ENCODE results near the gene ALPG.
A peak's percentile ranks its signal among the peaks of the same experiment; 100 is the strongest.
"Not testable (repeated sequence)": the region's sequence is repeated elsewhere in the genome, so short reads cannot be mapped to it uniquely, and the experiment has no call there.

Gene ALPG

DNA sequence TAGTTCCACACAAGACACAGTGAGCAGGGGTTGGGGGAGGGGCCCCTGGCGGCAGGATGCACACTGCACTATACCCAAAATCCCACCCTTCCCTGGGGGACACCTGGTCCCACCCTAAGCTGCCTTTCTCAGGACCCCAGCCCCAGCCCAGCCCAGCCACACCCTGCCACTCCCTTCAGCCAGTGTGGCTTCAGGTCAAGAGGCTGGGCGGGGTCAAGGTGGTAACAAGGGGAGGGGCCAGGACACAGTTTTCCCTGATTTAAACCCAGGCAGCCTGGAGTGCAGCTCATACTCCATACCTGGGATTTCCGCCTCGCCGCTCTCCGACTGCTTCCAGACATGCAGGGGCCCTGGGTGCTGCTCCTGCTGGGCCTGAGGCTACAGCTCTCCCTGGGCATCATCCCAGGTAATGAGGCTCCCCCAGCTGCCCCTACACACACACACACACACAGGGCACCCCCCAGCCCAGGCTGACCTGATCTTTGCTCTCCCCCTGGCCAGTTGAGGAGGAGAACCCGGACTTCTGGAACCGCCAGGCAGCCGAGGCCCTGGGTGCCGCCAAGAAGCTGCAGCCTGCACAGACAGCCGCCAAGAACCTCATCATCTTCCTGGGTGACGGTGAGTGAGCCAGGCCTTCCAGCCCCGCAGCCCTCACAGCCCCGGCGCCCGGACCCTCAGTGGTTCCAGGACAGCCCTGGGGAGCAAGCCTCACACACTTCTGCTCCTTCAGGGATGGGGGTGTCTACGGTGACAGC lies at the start of gene ALPG:
Gene ALPG (plus strand): TSS at position 289 of the 755 bp plus-strand sequence. CDS start 51 bp downstream, at position 340.
- peak; percentile 47 for DNase-seq

DNA sequence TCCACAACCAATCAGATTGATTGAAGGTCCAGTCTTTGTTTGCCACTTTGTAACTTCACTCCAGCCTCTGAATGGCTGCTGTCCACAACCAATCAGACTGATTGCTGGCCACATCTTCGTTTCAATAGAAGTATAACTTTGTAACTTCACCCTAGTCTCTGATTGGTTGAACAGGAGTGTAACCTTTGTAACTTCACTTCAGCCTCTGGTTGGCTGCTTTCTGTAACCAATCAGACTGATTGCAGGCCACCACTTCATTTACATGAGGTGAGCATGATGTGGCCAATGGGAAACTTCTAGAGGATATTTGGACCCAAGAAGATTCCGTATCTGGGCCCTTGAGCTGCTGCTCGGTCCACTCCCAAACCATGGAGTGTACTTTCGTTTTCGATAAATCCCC lies 45.0 kb upstream of the ALPG start:
- no peak for DNase-seq

DNA sequence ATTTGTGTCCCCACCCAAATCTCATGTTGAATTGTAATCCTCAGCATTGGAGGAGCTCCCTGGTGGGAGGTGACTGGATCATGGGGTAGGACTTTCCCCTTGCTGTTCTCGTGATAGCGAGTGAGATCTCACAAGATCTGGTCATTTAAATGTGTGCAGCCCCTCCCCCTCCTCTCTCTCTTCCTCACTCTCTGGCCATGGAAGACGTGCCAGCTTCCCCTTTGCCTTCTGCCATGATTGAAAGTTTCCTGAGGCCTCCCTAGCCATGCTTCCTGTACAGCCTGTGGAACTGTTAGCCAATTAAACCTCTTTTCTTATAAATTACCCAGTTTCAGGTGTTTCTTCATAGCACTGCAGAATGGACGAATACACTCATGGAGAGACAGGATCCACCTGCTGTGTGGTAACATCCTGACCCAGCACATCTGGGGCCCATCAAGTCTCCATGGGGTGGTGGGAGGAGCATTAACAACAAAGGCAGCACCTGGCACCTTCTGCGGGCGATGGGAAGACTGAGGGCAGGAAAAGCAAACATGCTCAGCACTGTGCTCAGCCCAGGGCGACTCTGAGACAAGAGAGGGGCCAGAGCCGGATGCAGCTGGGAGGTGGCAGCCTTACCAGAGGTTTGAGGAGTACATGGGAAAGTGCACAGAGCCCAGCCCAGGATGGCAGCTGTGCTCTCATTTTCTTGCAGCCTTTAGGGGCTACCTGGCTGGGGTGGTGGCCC lies 44.3 kb upstream of the ALPG start:
- no peak for DNase-seq

DNA sequence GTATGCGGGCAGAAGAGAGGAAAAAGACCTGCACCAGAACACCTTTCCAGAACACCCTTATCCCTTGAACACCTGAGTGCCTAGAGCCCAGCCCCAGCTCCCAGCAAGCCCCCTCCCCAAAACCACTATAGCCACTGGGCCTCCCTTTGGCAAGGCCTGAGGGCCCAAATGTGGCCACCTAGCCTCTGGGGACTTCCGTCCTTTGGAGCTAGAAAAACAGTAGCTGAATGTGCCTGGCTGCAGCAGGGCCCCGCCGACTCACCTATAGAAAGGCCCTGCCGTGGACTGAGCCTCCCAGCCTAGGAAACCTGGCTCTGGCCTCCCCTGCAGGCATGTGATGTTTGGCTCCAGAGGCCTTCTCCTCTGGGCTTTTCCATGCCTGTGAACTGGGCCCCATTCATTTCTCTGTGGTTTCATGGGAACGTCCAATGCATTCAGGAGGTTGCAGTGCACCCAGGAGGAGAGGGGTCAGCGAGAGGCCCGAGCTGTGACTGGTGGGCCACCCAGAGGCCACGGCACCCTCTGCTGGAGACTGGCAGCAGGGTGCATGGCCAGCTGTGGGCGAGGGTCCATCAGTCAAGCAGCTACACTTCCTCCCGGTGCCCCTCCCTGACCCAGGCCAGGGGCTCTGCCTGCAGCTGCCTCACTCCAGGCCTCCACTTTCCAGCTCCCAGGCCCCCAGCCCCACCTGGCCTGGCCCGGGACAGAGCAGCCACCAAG lies 43.4 kb upstream of the ALPG start:
- not testable (repeated sequence) for DNase-seq

DNA sequence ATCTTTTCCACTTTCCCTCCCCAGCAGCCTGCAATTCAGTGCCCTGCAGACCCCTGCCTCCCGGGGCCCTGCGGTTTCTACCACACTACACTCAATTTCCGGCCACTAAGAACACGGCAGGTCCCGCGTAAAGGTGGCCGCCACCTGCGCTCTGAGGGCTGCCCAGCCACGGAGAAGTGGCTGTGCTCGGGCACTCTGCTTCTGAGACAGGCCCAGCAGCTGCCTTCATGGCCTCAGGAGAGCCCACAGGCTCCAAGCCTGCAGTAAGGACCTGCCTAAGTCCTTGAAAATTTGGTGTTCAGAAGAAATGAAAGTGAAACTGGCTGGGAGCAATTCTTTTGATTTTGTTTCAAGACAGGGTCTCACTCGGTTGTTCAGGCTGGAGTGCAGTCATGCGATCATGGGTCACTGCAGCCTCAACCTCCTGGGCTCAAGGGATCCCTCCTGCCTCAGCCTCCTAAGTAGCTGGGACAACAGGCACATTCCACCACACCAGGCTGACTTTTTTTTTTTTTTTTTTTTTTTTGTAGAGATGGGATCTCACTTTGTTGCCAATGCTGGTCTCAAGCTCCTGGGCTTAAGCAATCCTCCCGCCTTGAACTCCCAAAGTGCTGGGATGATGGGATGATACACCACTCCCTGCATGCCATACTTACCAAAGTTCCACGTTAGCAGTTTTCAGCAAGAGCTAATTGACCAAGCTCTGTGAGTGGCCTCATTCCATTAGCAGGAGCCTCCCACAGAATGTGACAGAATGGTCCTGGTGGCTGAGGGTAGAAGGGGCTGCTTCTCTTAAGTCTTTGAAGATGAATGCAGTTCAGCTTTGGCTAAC lies 42.6 kb upstream of the ALPG start:
- DNase-seq, result no peak

DNA sequence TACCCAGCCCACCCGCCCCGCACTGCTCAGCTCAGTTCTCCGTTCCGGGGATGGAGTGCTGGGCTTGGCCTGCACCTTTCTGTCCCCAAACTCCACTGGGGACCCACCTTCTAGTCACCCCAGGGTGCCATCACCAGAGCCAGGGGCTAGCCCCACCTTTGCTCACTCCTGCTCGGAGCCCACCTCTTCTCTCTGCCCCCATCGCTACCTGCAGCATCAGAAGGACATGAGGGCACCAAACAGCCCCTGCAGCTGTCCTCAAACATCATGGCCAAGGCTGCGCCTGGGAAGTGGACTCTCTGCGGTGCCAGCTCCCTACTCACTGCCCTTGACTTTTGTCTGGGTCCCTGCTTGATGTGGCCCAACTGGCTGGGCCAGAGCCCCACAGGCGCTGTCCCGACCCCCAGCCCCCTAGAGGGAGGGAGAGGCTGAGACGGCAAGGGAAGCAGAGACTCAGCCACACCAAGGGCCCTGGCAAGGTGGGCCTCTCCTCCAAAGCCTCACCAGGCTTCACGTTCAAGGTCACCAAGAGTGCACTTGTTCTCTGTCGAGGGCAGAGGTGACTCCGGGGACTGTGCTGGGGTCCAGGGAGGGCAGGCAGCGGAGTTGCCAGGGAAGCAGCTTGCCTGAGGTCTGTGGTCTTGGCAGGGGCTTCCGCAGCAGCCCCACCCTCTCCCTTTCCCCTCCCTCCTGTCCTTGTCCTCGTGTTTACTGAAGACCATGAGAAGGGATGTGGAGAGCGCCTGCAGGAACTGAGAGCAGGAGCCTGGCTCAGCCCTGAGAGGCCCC lies 41.6 kb upstream of the ALPG start:
- not testable (repeated sequence) for DNase-seq

DNA sequence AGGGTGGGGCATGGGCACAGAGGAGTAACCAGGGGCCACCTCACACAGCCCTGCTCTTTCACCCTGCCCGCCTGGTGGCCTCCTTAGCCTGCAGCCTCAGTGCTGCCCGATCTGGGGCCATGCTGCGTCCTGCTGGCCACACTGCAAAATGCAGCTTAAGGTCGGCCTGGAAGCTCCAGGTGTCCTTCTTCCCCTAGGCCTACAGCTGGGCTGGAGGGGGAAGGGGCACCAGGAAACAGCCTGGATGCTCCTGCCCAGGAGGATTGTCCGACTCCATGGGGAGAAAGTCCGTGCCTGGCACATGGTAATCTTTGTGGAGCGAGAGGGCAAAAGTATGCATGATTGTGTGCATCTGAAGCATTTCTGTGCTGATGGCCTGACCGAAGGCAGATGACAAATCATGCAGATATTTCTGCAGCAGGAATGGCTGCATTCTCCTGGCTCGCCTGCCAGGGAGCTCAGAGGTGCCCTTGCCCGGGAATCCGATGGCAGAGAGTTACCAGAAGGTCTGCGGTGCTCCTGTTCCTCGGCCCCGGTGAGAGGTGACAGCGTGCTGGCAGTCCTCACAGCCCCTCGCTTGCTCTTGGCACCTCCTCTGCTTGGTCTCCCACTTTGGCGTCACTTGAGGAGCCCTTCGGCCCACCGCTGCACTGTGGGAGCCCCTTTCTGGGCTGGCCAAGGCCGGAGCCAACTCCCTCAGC lies 40.9 kb upstream of the ALPG start:
- DNase-seq, result peak; percentile 90

DNA sequence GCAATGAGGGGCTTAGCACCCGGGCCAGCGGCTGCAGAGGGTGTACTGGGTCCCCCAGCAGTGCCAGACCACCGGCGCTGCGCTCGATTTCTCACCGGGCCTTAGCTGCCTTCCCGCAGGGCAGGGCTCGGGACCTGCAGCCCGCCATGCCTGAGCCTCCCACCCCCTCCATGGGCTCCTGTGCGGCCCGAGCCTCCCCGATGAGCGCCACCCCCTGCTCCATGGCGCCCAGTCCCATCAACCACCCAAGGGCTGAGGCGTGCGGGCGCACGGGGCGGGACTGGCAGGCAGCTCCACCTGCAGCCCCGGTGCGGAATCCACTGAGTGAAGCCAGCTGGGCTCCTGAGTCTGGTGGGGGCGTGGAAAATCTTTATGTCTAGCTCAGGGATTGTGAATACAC lies 40.2 kb upstream of the ALPG start:
- DNase-seq, result not testable (repeated sequence)

DNA sequence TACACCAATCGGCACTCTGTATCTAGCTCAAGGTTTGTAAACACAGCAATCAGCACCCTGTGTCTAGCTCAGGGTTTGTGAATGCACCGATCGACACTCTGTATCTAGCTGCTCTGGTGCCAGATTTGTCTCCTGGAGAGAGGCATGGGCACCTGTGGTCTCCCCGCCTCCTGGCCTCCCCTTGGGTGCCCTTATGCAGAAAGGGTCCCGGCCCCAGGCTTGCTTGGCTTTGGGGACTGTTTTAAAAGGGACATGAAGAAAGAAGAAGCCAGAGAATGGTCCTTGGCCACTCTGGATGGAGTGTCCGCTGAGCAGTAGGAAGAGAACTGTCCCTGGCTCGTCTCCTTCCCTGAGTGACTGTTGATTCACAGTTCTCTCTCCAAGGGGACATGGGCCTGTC lies 39.6 kb upstream of the ALPG start:
- no peak for DNase-seq

DNA sequence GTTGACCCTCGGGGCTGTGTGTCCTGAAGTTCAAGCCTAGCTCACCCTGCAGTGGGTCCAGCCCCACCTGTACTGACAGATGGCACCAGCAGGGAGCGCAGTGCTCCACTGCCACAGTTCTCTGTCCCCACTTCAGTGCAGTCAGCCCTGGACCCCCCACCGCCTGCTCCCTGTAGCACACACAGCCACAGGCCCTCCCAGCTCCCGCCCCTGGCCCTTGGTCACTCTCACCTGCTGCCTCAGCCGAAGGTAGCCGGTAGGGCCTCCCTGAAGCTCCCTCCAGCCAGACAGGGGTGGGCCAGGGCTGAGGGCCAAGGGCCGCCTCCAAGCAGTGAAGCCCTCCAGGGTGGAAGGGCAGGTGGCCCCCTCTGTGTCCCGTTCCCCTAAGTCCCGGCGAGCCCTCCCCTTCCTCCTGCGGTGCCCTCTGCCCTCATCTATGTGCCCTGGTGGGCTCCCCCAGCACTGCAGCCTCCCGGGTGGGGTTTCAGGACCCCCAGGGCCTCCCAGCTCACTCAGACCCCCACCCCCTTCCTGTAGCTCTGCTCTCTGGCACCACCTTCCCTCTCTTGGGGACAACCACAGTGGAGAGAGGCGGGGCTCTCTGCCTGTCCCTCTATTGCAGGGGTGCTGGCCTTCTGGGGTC lies 38.9 kb upstream of the ALPG start:
- DNase-seq, result peak; percentile 79

DNA sequence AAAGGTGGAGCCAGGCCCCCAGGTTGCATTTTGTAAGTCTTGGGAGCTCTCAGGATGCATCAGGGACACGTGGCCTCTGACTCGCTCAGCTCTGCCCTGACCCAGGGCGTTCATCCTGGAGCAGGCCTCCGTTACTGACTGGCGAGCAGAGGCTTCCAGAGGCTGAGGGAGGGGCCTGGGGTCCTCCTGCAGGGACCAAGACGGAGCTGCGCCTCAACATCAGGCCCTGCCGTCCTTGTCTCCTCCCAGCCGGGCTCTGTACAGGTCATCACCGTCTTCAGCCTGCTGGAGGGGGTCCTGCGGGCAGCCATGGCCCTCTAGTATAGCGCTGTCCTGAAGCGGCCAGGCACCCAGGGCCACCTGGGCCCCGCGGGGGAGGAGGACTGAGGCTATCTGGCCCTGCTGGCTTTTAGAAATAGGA lies 38.3 kb upstream of the ALPG start:
- peak; percentile 83 for DNase-seq

DNA sequence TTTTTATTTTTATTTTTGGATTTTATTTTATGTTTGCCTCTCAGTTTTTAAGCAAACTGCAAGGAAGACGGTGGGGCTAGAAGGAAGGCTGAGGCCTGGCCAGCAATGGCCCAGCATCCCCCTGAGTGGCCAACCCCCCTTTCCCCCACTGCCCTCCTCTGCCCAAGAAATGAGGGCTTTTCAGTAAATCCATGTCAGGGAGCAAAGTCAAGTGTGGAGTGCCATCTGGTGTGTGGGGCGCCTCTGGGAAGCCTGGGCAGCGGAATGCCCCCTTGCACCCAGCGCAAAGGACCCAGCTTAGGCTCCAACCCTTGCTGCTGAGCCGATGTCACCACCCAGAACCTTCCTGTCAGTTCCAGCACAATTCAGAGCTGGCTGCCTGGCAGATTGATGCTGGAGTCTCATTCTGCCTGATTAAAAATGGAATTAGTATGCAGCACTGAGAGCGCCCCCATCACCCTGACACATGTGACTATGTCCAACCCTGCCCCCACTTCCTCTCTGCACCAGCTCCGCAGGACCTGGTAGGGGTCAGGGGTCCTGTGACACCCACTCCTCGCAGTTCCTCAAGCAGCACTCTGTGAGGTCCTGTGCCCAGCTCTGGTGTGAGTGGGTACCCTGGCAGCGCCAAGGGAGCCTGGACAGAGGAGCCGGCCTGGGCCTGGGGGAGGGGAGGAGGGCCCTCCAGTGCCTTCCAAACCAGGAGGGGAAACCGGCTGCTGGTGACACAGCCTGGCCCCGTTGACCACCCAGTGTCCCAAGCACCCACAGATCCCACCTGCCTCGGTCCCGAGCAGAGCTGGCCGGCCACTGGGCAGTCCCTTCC lies 37.3 kb upstream of the ALPG start:
- DNase-seq, result no peak

DNA sequence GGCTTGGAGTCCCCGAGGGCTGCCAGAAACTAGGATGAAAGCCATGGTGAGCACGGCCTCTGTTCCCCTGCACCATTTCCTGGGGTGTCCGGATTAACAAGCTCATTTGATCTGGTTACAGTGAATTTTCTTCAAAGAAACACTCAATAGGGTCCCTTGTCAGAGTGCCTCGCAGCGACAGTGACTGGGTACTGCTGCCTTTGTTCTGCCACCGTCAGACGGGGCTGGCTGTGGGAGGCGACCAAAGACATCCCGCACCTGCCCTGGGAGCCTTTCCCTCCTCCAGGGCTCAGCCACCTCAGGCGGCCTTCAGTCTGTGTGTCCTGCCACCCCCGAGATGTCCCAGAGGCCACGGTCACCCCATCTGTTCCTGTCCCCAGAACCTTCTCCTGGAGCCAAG lies 36.6 kb upstream of the ALPG start:
- DNase-seq, result not testable (repeated sequence)

DNA sequence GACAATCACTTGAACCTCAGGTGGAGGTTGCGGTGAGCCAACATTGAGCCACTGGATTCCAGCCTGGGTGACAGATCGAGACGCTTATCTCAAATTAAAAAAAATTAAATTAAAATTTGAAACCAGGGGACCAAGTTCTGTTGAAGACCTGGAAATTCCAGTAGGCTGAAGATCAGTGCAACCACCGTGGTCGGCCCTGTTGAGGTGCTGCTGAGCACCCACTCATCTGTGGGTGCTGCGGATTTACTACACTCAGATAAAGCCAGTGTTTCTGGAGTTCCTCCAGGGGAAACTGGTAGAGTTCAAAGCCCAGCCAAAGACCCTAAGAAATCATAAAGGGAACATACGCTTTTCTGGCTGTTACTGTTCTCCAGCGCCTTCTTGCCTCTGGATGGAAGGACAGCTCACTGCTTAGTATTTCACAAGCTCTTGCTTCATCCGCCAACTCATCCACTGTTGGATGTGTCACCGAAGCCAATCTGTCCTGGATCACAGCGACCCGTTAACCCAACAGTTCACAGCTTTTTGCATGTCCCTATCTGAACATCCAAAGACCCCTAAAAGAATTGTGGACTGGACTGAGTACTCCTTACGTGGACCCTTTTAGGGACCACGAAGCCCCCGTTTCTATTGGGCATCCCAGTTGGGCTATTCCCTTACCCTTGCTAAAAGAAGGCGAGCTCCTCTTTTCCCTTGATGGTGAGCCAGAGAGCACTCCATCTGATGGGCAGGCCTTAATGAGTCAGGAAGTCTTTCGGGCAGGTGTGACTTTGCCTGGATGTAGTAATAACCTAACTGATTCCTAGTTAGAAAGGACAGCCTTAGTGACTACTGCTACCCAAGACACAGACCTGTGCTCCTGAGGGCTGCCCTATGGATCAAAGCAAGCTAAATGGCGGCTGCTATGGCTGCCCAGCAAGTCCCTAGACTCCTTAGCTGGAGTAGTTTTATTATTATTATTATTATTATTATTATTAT lies 34.1 kb upstream of the ALPG start:
- no peak for DNase-seq

DNA sequence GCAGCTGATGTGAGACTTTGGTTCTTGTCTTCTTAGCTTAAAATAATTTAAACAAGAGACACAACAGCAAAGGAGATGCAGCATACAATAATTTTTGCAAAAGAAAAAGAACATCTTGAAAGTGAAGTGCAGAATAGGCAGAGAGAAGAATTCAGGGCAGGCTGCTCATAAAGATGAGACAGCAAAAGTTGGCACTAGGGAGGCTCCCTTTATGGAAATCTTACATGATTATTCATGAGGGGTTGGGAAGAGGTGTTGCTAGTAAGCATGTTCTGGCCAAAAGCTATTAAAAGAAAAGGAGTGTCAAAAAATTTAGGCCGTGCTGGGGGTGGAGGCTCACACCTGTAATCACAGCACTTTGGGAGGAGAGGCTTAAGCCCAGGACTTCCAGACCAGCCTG lies 32.3 kb upstream of the ALPG start:
- DNase-seq, result no peak

DNA sequence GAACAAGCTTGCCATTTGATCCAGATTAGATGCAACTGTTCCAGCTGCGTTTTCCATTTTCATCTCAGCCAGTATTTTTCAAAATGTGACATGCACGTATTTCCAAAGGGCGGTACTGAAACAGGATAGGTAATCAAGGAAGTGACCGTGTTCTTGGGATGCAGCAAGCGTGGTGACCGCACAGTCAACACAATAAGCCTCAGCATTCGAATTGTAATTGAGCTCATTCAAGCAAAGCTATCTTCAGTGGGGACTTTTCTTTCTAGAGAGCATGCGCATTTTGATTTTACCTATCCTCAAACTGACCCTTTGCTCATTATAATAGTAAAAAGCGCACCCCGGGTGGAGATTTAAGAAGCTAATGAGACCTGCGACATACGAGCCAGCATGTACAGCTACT lies 31.5 kb upstream of the ALPG start:
- no peak for DNase-seq

DNA sequence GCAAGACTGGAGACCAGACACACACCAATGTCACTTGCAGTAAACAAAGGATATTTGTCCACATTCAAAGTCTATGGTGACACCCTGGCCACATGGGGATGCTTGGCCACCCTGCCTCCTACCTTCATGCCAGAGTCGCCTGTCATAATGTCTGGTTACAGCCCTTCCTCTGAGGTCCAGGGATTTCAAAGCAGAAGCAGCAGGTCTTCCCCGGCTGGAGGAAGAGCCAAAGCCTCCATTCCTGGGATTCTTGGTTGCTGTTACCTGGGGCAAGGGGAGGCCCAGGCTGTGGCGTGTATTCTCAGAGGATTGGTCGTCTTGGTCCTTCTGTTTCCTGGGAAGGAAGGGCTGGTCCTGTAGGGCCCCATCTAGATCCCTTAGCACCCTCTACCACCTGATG lies 30.4 kb upstream of the ALPG start:
- peak; percentile 88 for DNase-seq

DNA sequence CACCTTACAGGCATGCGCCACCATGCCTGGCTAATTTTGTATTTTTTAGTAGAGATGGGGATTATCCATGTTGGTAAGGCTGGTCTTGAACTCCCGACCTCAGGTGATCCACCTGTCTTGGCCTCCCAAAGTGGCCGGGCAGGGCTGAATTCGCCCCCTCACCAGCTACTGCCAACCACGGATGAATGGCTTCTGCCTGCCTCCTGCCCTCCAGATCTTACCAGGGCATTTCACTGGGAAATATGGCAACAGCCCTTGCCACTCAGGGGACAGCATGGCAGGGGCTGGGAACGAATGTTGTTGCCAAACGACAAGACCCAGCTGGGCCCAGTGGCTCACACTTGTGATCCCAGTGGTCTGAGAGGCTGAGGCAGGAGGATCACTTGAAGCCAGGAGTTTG lies 29.9 kb upstream of the ALPG start:
- no peak for DNase-seq

DNA sequence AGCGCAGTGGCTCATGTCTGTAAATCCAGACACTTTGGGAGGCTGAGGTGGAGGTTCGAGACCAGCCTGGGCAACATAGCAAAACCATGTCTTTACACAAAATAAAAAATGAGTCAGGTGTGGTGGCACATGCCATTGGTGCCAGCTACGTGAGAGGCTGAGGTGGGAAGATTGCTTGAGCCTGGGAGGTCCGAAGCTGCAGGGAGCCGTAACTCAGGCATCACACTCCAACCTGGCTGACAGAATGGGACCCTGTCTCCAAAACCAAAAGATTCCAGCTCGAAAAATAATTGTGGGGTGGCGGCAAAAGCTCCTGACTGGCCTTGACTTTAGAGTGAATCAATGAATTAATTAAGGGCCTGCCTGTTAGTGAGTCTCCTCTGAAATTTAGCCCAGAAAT lies 29.3 kb upstream of the ALPG start:
- DNase-seq, result no peak

All from islet precursor cell (in vitro differentiated cells).